GM21737 (cell line): ENCODE measurements around the gene P2RX4.
"Not testable (repeated sequence)": the region's sequence is repeated elsewhere in the genome, so short reads cannot be mapped to it uniquely, and the experiment has no call there.

ENCODE experiments used
- ATAC-seq: cut with Tn5 transposase; IDR thresholded peaks from one replicate; pipeline ENCODE4 v1.9.1; 2021; ENCODE audit warnings: mild to moderate bottlenecking, moderate library complexity; ENCODE audit not compliant: unreplicated experiment

The P2RX4 gene

DNA sequence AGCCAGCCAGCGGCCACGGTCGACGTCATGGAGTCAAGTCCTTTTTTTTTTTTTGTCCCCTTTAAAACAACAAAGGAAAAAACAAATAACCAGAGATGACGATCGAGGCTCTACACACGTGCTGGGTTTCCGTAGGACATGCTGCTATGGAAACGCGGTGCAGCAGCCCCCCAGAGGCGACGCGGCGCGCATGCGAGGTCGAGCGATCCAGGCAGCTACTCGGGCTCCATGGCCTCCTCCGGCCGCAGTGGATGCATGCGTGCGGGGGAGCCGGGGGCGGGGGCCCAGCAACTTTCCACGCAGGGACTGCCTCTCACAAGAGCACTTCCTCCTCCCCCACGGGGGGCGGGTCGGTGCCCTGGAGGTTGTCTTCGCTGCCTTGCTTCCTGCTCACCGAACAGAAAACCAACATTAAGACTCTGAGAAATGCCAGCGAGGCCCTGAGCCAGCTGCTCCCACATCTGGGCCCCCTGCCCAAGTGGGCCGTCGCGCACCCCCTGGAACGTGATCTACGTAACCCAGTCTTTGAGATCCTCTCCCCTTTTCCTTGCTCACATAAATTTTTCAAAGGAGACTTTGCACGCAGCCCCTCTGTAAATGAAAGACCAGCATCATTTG lies 30.7 kb downstream of the P2RX4 start:
- ATAC-seq = no peak

GRCh38 chr12:121241156-121241970 lies 31.4 kb downstream of the P2RX4 start:
- ATAC-seq = no peak

- no peak for ATAC-seq
Measured at GRCh38 chr12:121245031-121245430, 35.1 kb downstream of the P2RX4 start.

DNA sequence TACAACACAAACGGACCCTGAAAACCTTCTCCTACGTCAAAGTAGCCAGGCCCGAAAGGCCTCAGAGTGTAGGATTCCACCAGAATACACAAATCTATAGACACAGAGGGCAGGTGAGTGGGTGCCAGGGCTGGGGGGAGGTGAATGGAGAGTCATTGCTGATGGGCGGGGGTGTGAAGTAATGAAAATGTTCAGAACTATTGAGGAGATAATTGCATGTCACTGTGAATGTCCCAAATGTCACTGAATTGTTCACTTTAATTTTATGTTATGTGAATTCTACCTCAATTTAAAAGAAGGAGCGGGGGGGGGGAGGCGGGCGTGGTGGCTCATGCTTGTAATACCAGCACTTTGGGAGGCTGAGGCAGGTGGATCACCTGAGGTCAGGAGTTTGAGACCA lies 36.0 kb downstream of the P2RX4 start:
- no peak for ATAC-seq

GRCh38 chr12:121246893-121247557 lies 37.1 kb downstream of the P2RX4 start:
- ATAC-seq = no peak

- ATAC-seq = peak; percentile 82
Measured at GRCh38 chr12:121248622-121249021, 38.7 kb downstream of the P2RX4 start.

DNA sequence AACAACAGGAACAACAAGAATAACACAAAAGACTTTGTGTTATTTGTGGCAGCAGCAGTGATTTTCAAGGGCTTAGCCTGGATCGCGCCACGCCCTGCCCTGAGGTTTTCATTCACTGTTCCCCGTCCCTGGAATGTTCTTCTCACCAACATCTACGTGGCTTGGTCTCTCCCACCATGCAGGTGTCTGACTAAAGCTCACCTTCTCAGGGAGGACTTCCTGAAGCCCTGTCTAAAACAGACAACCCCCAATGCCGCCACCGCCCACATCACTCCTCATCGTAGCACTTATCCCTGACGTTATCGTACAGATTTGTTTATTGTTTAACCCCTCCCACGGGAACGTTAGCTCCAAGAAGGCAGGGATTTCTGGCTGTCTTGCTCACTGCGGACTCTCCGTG lies 40.4 kb downstream of the P2RX4 start:
- no peak for ATAC-seq

- no peak for ATAC-seq
Measured at GRCh38 chr12:121251838-121252237, 41.9 kb downstream of the P2RX4 start.

DNA sequence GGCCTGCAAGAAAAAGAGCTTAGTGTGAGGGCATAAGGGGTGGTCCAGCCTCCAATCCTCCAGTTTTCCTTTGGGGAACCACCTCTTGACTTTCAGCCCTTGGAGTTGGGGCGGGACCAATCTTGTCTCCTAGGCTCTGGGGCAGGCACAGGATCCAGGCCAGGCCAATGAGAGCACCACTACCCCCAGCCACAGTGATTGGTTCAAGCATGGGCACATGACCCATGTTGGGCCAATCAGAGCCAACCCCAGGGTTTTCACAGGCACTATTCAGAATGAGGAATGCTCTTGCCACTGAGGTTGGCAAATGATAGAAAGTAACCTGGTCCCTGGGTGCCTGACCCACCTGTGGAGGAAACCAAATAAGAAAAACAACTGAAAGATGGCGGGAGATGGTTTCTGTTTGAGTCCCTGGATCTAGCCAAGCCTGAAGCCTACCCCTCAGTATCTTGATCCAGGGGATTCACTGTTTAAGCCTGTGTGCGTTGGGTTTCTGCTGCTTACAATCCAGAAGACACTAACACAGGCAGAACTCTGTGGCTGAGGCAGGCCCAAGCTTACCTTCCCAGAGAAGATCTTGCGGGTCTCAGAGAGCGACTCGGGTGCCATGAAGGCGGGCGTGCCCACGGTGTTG lies 42.9 kb downstream of the P2RX4 start:
- ATAC-seq = no peak

DNA sequence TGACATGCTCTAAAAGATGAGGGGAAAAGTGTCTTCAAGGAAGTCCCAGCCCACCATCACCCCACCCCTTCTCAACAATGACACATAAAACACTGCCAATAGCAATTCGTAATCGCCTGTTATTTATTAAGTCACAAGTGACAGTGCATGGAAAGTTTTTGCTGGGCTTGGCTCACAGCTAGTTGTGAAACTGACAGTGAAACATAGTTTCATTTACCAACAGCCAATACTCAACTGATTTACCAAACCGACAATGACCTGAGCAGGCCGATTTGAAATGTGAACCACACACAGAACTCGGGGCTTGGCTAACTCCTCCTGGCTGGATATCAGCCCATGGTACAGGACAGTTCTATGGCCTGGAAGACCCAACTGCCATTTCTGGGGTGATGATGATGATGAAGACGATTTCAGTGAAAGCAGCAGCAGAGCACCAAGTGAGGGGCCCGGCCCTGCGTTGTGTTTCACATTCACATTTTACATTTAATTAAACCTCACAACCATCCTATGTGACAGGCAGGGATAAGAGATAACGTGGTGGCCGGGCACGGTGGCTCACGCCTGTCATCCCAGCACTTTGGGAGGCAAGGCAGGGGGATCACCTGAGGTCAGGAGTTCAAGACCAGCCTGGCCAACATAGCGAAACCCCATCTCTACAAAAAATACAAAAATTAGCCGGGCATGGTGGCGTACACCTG lies 43.9 kb downstream of the P2RX4 start:
- ATAC-seq = no peak

DNA sequence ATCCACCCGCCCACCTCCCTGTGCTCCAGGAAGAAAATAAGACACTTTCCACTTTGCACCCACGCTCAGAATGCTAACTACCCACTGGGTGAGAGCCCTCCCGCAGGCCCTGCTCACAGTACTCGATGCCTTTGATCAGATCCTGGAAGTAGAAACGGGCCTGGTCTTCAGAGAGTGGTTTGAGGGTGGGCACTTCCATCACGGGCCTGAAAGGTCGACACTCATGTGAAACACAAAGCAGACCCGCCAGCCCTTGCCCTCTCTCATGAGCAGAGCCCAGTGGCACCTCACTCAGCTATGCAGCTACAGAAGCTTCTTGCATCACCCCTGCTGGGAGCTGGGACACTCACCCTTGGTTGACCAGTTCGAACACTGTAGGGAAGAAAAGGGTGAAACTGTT lies 45.5 kb downstream of the P2RX4 start:
- ATAC-seq = no peak

DNA sequence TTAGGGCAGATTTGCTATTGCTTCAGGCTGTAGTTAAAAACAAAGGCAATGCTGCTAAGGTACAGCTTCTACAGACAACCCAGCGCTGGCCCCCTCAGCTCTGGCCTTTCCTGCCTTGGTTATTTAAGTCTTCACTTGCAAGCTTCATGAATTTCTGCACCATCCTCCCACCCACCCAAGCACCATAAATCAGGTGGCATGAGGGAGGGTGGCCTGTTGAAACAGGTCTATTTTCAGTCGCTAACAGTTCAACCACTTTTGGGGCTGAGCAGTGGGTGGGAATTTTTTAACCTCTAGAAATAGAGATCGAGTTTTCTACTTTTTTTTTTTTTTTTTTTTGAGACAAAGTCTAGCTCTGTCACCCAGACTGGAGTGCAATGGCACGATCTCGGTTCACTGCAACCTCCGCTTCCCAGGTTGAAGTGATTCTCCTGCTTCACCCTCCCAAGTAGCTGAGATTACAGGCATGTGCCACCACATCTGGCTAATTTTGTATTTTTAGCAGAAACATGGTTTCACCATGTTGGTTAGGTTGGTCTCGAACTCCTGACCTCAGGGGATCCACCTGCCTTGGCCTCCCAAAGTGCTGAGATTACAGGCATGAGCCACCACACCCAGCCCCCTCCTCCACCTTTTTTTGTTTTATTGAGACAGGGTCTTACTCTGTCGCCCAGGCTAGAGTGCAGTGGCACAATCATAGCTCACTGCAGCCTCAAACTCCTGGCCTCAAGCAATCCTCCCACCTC lies 47.9 kb downstream of the P2RX4 start:
- ATAC-seq = not testable (repeated sequence)

DNA sequence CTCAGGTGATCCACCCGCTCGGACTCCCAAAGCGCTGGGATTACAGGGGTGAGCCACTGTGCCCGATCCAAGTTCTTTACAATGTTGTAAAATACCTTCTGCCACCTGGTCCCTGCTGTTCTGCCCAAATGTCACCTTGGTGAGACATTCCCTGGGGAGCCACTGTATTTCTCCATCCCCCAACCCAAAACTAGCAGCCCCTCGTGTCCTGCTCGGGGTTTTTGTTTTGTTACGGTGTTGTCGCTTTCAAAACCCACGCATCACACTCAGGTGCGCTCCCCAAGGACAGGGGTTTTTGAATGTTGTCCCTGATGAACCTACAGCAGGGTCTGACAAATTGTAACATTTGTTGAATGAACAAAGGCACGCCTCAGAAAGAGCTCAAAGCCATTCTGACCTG lies 49.1 kb downstream of the P2RX4 start:
- ATAC-seq = no peak

DNA sequence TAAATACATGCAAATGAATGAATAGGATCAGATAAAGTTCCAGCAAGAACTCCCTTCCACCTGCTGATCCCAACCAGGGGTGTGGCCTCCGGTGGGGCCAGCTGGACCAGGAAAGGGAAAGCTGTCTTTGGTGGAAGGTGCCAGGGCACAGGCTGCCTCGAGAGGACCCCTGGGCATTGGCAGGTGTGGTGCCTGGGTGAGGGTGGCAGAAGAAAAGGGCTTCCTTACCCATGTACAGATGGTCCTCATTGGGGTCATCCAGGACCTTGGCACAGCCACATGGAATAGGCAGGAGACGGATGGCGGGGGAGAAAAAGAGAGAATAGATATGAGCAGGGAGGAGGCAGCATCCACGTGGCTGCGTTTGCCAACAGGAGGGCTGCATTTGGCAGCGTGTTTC lies 50.2 kb downstream of the P2RX4 start:
- ATAC-seq = no peak

- ATAC-seq = no peak
Measured at GRCh38 chr12:121261398-121261797, 51.5 kb downstream of the P2RX4 start.

DNA sequence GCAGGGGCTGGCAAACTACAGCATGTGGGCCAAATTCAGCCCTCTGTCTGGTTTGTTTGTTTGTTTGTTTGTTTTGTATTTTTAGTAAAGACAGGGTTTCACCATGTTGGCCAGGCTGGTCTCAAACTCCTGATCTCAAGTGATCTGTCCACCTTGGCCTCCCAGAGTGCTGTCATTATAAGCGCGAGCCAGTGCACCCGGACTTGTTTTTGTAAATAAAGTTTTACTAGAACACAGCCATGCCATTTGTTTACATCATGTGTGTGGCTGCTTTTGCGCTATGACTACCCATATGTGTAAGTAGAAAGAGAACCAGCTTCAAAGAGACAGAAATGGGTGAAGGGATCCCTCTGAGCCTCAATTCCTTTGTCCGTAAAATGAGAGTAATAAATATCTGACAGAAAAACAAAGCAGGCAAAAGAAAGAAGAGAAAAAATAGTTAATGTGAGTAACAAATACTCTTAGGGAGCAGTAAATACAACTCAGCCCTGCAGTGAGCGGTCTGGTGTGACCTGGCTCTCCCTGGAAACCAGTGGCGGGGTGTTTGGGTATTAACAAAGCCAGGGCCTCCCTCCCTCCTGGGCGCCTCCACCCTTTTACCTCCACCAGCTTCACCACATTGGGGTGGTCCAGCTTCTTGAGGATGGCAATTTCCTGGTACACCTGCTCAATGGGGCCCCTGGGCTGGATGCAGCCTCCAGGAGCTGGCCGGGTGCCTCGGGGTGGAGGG lies 53.4 kb downstream of the P2RX4 start:
- ATAC-seq = no peak

- ATAC-seq = no peak
Measured at GRCh38 chr12:121264135-121264534, 54.2 kb downstream of the P2RX4 start.

DNA sequence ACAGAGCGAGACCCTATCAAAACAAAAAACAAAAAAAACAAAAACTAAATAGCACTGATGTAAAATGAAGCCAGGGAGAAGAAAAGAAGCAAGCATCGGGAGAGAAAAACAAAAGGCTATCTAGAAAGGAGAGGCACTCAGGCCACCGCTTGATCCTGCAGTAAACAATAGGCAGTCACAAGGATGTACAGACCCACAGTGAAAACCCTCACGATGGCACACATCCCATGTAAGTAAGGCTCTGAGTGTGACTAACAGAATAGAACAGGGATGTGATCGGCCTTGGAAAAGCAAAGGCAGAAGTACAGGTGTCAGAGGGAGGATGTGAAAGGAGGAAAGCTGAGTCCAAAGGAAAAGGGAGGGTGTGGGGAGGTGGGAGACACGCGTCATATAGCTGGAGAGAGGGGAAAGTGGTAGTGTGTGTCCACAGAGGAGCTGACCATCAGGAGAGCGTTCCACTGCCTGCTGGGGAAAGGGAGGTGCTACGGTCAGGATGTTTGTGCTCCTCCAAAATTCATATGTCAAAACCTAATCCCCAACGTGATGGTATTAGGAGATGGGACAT lies 55.1 kb downstream of the P2RX4 start:
- no peak for ATAC-seq

DNA sequence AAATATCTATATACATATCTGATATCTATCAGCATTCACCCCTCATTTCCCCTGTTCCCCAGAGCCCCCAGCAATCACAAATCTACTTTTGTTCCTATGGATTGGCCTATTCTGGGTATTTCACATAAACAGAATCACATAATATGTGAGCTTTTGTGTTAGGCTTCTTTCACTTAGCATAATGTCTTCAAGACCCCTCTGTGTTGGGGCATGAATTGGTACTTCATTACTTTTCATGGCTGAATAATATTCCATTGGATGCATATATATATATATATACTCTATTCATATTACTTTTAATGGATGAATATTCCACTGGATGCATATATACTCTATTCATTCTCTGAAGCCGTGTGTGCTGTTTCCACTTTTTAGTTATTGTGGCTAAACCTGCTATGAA lies 57.9 kb downstream of the P2RX4 start:
- no peak for ATAC-seq
